GM19395 (cell line): ENCODE measurements around the gene OPA1.
"Not testable (repeated sequence)": the region's sequence is repeated elsewhere in the genome, so short reads cannot be mapped to it uniquely, and the experiment has no call there.

Source experiments
- ATAC-seq: cut with Tn5 transposase; IDR thresholded peaks from one replicate; pipeline ENCODE4 v1.9.1; 2021; ENCODE audit warnings: mild to moderate bottlenecking, moderate library complexity; ENCODE audit not compliant: unreplicated experiment

OPA1 gene

DNA sequence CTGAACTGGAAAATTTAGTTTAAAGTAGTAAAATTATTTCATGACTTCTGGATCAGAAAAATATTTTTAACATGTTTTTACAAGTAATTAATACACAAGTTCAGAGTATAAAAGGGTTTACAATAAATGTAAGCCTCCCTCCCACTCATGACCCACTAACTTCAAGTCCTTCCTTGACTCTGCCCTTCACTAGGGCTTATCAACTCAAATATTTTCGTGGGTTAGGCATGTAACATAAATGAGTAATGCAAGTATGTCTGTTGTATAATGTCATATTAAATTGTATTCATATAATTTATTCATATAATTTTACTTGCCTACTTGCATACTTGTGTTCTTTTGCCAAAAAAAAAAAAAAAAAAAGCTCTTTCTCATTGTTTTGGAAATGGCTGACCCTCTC lies 3.4 kb upstream of the OPA1 start:
- ATAC-seq, result no peak

DNA sequence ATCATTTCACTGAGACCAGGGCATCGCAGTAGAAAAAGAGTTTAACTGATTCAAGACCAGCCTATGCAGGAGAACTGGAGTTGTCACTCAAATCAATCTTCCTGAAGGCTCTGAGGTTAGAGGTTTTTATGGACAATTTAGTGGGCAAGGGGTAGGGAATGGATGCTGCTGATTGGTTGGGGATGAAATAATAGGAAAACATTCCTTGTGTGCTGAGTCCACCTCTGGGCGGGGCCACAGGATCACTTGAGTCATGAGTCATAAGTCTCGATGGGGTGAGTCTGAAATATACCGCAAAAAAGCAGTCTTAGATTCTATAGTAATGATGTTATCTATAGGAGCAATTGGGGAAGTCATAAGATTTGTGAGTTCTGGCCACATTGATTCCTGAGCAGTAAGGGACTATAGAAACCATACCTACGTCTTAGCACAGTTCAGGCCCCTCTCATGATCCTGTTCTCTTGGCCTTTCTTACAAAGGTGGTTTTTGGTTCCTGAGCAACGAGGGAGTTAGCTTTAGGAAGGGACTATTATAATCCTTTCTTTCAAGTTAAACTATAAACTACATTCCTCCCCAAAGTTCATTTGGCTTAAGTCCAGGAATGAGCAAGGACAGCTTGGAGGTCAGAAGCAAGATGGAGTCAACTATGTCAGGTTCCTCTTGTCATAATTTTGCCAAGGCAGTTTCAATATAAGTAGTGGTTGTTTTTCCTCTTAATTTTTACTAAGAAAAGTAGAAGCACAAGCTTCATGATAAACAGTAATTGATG lies 2.7 kb upstream of the OPA1 start:
- ATAC-seq, result no peak

DNA sequence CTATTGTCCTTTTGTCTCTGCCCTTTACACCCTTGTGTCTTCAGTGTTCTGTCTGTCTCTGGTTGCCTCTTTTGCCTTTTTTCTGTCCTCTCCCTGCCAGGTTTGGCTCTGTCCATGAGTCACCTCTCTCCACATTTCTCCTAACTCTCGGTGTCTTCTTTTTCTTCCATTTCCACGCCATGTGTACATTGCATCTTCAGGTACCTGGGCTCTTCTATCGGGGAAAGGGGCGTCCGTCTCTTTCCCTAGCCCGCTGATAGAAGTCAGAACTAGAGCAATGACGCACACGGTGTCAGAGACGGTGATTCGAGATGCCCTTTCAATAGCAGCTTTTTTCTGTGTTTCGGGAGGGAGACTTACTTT lies 641 bp downstream of the OPA1 start:
- peak; percentile 26 for ATAC-seq

DNA sequence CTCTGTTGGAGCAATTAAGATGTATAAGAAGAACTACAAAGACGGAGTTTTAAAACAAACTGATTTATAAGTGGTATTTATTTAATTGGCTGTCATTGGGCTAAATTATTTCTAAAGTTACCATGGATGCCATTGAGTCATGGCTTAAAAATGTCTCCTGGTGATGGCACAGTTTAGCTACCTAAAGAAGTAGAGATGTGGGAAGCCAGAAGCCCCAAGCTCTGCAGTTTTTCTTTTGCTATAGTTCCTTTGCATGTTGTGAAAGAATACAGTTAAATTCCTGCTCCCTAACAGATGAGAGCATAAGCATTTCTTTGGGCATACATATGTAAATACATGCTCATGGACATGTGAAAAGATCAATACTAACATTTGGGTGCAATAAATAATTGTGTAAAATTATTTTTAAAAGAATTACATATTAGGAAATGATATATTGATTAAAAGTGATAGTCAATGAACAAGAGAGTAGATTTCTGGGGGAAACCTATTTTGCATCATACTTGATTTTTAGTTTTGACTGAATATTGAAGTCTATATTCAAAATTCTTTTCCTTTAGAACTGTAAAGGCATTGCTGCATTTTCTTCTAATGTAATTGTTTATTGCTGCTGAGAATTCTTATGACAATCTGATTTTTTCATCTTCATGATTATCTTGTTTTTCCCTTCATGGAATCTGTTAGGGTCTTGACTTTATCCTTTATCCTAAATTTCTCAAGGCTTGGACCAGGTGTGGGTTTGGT lies 2.1 kb downstream of the OPA1 start:
- no peak for ATAC-seq

DNA sequence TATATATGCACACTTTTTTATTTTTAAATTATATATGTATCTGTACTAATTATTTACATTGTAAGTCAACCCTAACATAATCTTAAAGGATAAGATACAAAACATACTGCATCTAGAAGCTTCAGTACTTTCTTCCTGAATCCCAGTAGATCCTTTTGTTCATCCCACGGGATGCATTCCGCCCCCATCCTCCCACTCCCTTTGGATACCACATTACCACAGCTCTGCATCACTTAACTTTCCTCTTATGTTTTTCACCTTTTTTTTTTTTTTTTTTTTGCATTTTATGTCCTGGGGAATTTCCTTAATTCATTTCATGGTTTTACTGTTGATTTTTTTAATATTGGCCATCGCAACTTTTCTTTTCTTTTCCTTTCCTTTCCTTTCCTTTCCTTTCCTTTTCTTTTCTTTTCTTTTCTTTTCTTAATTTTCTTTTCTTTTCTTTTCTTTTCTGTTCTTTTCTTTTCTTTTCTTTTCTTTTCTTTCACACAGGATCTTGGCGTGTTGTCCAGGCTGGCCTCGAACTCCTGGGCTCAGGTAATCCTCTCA lies 3.0 kb downstream of the OPA1 start:
- no peak for ATAC-seq

DNA sequence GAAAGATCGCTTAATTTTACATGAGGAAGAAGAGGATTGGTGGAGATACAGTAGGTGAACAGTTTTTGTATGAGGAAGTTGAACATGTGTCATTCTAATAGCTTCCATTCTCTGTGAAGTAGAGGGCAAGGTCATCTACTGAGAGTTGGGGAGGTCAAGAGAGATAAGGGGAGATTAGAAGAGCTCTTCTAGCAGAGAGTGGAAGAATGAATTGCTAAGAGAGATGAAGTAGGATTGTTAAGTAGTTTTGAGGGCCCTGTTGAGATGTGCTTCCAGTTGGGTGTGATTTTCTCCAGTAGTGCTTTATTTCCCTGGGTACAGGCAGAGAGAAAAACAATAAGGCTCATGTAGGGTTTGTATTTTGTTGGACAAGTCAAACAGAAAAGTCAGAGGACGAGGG lies 5.2 kb downstream of the OPA1 start:
- ATAC-seq, result no peak

DNA sequence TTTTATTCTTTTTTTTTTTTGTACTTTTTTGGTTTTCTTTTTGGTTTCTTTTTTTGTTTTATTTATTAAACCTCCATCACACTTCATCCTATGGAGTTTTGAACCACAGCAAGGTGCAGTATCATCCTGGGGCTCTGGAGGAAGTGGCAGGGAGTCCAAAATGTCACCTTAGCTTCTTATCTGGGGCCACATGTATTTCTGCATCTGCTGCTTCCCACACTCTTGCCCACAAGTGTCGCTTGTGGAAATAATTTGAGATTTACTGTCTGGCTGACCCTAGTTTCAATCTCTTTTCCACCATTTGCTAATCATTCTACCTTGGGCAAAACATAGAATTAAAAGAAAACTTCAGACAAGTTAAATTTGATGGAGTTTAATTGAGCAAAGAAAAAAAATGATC lies 6.4 kb downstream of the OPA1 start:
- no peak for ATAC-seq

DNA sequence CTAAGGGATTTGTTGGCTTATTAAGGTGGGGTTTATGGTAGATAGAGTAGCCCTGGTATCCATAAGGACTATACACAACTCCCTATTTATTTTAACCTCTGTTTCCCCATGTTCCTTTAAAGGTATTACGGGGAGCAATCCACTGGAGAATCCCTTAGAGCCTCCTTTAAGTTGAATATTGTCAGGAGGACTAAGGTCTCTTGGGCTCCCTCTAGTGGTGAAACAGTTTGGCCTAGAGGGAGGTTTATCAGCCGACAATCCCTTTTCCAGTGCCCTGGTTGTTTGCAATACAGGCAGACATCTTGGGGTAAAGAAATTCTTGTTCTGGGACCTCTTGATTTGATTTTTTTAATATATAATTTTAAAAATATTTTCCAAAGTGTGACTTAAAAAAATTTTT lies 12.9 kb downstream of the OPA1 start:
- ATAC-seq, result peak; percentile 87

DNA sequence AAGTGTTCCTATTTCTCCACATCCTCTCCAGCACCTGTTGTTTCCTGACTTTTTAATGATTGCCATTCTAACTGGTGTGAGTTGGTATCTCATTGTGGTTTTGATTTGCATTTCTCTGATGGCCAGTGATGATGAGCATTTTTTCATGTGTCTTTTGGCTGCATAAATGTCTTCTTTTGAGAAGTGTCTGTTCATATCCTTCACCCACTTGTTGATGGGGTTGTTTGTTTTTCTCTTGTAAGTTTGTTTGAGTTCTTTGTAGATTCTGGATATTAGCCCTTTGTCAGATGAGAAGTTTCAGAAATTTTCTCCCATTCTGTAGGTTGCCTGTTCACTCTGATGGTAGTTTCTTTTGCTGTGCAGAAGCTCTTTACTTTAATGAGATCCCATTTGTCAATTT lies 13.9 kb downstream of the OPA1 start:
- ATAC-seq, result not testable (repeated sequence)

DNA sequence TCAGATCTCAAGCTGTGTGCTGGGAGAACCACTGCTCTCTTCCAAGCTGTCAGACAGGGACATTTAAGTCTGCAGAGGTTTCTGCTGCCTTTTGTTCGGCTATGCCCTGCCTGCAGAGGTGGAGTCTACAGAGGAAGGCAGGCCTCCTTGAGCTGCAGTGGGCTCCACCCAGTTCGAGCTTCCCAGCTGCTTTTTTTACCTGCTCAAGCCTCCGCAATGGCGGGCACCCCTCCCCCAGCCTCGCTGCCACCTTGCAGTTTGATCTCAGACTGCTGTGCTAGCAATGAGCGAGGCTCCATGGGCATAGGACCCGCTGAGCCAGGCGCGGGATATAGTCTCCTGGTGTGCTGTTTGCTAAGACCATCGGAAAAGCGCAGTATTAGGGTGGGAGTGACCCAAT lies 17.5 kb downstream of the OPA1 start:
- not testable (repeated sequence) for ATAC-seq

DNA sequence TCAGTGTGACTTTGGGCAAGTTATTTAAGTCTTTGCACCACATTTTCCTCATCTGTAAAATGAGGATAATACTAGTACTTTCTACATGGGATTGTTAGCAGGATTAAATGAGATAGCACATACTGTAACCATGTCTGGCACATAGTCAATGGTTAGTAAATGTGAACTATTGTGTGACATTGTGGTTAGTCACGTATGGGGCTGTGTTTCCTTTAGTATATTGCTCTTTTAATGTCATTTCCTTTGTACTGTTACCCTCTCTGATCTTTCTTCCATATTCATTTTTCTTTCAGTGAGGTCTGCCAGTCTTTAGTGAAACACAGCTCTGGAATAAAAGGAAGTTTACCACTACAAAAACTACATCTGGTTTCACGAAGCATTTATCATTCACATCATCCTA lies 21.4 kb downstream of the OPA1 start:
- ATAC-seq, result no peak

DNA sequence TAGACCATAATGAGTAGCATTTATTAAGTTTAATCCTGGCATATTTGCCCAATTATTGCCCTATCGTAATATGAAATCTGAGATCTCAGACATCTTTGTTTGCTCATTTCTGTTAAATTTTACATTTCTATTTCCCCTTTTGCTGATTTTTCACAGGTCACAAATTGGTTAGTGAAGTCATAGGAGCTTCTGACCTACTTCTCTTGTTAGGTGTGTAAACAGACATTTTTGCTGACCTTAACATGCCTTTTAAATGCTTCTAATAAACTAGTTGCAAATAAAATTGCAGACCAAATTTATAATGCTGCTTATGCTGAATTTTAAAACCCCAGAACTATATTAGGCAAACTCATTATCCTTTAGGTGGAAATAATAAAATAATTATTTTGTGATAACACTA lies 24.6 kb downstream of the OPA1 start:
- ATAC-seq, result no peak

DNA sequence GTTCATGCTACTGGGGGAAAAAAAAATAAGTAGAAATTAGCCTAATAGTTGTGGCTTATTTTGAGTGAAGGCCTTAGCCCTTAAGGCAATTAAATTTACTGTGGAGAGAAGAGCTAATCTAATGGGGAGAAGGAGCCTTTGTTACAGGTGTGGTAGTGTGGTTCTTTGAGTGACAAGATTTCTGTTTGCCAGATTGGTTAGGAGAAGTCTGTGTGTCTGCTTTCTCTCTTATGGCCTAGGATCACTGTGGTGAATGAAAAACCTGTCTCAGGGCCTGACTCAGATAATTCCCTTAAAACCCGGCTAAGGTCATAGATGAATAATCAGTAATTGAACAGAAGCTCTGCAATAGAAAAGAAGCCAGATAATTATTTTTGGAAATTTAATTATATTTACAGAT lies 27.0 kb downstream of the OPA1 start:
- no peak for ATAC-seq

DNA sequence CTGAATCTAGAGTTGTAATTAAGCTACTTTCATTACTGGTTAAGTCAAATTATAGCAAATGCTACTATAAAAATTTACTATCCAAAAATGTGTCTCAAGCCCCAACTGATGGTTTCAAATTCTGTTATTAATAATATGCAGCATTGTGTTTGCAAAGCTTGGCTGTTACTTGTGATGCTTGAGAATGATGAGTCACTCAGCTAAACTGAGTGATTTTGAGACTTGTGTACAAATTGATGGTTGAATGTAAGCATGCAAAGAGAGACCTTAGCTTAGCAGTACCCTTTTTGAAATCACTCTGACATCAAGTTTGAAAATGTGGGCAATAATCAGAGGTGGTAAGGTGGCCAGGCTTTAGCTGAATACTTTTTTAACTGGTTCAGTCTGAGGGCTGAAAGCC lies 27.6 kb downstream of the OPA1 start:
- peak; percentile 89 for ATAC-seq

DNA sequence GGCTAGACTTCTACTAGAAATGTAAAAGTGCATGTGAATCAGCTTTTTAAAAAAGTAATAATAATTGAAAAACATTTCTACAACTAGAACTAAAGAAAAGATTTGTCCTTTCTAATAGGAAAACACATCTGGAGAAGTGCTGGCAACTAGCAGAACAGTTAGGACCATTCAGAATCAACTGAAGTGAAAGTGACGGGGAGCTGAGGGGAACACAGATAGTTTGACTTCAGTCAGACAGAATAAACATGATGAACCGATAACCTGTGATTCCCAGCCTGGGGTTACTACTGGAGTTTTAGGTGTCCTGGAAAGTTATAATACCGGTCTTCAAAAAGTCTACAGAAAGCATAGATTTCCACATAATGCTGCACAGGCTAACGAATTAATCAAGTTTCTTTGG lies 28.1 kb downstream of the OPA1 start:
- peak; percentile 42 for ATAC-seq

DNA sequence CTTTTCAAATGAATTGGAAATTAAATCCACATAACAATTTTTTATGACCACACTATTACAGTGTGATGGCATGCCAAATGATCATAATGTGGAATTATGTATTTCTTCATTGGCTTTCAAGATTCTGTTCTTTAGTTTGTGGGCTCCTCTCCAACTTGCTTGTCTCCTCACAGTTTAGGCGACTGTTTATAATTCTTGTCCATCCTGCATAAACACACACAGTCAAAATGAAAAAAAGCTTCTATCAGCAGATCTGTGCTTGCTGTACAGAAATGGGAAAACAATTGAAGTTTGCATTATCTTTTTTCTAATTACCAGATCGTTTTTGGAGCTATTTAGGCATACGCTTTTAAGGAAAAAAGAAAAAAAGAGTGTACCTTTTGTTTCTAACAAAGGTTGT lies 37.0 kb downstream of the OPA1 start:
- no peak for ATAC-seq

DNA sequence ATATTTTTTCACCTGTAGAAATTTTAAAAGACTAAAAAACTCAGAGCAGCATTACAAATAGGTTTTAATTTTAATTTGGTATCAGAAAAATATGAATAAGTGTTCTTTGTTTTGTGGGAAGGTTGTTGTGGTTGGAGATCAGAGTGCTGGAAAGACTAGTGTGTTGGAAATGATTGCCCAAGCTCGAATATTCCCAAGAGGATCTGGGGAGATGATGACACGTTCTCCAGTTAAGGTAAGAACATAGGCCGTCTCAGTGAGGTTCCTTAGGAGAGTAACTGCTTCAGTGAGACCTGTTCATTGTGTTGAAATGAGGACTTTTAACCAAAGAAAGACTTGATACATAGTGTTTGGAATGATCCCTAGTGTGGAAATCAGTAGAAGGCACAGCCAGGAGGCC lies 44.8 kb downstream of the OPA1 start:
- ATAC-seq, result no peak

DNA sequence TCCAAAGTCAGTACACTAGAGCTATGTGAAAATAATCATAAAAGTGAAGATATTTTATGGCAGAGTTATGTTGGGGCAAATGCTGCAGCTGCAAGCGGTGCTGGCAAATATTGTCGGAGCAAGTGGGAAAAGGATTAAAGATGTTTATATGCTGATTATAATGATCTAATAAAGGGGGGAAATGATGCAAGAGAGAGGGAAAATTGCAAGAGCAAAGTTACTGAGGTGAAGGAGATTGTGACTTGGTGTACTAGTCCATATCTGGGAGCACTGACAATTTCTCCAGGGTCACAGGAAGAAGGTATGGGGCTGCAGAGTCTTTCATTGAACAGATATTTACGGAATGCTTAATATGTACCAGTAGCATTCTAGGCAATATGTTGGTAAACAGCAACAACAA lies 45.8 kb downstream of the OPA1 start:
- no peak for ATAC-seq

DNA sequence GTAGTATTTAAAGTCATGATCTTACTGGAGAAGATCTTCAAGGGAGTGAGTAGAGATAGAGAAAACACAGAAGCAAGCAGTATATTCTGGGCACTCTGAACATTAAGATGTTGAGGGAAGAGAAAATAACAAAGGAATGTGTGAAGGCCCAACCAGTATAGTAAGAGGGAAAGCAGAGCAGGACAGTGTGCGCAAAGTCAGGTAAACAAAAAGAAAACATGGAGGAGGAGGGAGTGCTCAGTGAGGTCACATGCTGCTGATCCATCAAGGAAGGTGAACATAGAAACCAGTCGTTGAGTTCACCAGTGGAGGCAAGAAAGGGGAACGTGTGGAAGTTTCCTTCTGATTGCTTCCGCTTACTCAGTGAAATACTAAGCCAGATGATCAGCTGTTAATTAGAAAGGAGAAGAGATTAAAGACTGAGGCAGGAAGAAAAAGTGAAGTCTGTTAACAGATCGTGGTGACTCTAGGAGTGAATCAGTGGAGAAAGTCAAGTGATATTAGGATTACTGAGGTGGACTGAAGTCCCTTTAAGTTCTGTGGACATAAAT lies 47.2 kb downstream of the OPA1 start:
- no peak for ATAC-seq

DNA sequence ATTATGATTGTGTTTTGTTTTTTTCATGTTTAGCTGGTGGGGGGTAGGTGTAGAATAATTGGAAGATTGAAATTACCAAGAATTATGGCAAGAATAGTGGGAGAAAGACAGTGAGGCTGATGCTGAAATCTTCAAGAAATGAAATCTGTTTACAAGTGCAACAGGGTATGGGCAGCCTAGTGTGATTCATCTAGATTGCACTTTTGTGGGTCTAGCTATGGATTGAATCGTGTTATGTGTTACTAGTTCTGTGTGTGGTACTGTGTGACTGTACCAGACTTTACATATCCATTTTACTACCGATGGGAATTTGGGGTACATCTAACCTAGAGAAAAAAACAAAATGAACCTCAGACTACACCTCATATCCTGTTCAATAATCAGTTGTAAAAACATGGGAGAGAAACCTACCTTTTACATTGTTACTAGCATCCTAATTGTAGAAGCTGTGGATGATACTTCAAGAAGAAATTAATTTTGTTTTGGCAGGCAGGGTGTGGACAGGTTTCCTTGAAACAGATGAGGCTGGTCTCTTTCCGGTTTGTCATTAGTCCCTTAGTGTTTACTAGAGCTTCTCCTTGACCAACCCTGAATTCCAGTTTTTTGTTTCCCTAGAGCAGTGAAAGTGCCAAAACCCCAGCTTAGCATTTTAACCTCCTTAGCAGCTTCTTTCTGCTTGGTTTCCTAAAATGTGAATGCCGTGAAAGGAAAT lies 47.9 kb downstream of the OPA1 start:
- ATAC-seq, result no peak

DNA sequence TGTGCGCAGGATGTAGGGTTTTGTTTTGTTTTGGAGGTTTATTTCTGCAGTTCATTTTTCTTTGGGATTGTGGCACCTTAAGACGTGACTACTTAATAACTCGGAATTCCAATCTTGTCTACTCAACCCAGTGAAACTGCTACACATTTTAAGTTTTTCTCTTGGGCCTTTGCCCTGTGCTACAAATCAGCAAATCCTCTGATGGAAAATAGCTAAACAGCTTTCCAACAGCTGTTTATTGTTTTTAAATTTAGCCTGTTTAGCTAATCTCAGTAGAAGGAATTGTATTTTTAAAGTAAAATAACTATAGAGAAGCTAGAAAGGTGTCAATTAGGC lies 48.4 kb downstream of the OPA1 start:
- no peak for ATAC-seq

DNA sequence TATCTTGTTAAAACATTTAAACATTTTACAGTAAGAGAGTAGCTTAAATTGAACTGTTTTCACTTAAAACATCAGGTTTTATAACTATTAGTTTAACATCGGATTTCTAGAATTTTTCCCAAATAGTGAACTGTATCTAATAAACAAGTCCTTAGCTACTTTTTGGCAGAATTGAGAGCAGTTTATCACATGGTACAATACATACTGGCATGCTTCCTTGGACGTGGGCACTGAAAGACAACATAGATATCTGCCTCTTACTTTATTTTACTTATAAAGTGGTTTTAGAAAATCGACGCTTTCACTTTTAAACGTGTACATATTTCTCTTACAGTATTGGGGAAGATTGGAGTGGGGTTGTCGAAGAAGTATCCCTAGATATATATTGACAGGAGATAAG lies 52.8 kb downstream of the OPA1 start:
- no peak for ATAC-seq
